Erythroblast (primary cell): ENCODE data around the gene SSR1.

Experiments used
- GATA1 ChIP-seq: IDR thresholded peaks from 2 replicates; pipeline ENCODE4 v1.6.1; 2011; ENCODE audit warnings: low read depth, mild to moderate bottlenecking, control low read depth, low read length, moderate library complexity
- POLR2A ChIP-seq: IDR thresholded peaks from 2 replicates; pipeline ENCODE4 v1.6.1; 2011; ENCODE audit warnings: mild to moderate bottlenecking, low read length

- TF ChIP-seq POLR2A (no peak), GATA1 (no peak)
Observed at GRCh38 chr6:7332090-7332745, 19.2 kb upstream of the SSR1 start.
